SK-N-MC (cell line): ENCODE results near the gene NADK2.

Experiments
- EZH2 ChIP-seq: fragments of 200-600 bp; sonication (generic); IDR thresholded peaks from one replicate; pipeline ENCODE4 v1.6.1; 2017; ENCODE audit warnings: antibody characterized with exemption
- POLR2AphosphoS5 ChIP-seq: IDR thresholded peaks from 2 replicates; pipeline ENCODE4 v1.6.1; 2012; ENCODE audit warnings: mild to moderate bottlenecking, low read depth, low read length, borderline replicate concordance

DNA sequence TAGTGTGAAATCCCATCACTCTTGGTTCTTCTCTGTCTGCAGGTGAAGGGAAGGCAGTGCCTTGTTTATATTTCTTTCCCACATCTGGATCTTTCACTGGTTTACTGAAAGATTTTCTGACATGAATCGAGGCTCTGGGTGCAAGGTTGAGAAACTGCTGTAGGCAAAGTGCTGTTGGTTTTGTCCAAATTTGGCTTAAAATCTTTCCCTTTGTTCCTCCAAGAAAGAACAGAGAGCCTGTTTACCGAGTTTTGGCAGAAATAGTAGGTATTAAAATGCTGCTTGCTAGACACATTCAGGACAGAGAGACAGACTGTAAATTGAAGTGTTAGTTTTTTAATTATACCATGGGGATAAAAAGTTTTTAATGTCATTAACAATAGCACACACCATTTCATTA, 68.3 kb downstream of the NADK2 start:
- TF ChIP-seq EZH2 (no peak), POLR2AphosphoS5 (no peak)
